Activated CD4-positive, alpha-beta T cell treated with anti-CD3 and anti-CD28 coated beads, Interleukin-2, amount 50 U/mL, for 48 hours (primary cell): Measurements from ENCODE around the gene RABL3.
"Not testable (repeated sequence)": the region's sequence is repeated elsewhere in the genome, so short reads cannot be mapped to it uniquely, and the experiment has no call there.

ENCODE experiments used
- DNase-seq, 2 experiments: peaks; one replicate each; pipeline ENCODE4 v3.0.0-alpha.2; 2020

RABL3 gene, protein sequence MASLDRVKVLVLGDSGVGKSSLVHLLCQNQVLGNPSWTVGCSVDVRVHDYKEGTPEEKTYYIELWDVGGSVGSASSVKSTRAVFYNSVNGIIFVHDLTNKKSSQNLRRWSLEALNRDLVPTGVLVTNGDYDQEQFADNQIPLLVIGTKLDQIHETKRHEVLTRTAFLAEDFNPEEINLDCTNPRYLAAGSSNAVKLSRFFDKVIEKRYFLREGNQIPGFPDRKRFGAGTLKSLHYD

DNA sequence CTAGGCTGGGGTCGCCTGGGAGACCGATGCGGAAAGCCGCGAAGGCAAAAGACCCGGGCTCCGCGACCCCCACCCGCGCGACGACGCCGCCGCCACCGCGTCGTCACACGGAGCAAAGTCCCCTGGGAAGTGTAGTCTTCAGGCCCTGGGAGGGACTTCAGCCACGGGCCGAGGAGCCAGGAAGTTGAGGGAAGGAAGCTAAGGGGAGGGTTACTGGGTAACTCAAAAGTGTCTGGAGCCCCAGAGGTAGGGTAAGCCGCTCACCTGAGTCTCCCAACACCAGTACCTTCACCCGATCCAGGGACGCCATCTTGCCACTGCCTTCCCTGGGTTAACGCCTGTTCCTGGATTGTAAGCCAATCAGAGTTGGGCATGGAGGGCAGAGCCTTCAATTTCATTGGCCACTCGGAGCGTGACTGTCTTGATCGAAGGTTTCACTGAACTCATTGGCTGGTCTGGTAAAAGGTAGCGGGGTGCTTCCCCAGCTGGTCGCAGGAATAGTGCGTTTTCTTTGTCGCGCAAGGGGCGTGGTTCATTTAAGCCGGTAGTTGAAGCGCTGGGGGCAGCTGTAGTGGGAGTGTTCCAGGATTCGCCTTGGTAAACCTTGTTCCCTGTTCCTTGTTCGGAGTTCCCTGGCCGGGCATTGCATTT is at the start of gene RABL3, which contains the start of gene GTF2E1:
TSS of gene RABL3 (minus strand) at position 319 of the 651 bp plus-strand sequence. CDS start at position 310, 9 bp downstream.
TSS of gene GTF2E1 (plus strand) at position 547 of the 651 bp plus-strand sequence. CDS start 7,809 bp downstream, outside the sequence.
- peak; percentile 94 to 96 for DNase-seq

DNA sequence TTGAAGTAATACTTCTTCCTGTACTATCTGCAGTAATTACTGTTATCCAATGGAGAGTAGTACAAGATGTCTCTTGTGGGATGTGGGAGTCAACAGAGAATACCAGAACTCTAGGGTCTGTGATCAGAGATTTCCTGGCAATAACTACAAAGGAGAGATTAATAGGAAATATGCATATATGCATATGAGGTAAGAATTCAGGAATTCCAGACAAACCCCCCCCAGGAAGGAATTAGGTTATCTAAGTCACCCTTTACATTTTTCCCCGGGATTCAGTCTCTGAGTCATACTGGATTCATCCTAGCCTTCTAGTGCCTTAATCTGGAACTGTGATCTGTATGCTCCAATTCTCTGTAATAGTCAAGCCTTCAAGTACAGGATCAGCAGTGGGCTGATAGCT is 49.6 kb upstream of the RABL3 start:
- DNase-seq = no peak

DNA sequence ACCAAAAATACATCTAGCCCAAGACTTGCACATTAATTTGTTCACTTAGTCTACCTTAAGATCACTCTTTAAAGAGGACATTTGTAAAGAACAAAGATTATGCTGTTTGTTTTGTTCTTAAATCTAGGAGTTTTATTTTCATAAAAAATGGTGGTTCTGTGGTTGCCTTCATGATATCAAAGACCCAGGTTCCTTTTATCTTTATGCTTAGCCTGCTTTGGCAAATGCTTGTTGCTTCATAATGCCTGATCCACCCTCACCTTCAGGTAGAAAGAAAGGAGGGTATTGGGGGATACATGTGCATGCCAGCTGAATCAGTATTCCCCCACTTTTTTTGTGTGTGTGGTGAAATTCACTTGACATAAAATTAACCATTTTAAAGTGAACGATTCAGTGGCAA is 48.7 kb upstream of the RABL3 start:
- no peak for DNase-seq

DNA sequence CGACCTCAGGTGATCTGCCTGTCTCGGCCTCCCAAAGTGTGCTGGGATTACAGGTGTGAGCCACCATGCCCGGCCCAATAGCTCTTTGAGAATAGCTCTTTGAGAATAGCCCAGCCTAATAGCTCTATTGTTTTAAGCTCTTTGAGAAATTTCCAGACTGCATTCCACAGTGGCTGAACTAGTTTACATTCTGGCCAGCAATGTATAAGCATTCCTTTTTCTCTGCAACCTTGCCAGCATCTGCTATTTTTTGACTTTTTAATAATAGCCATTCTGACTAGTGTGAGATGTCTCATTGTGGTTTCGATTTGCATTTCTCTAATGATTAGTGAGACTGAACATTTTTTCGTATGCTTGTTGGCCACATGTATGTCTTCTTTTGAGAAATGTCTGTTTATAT is 43.5 kb upstream of the RABL3 start:
- DNase-seq = not testable (repeated sequence)

DNA sequence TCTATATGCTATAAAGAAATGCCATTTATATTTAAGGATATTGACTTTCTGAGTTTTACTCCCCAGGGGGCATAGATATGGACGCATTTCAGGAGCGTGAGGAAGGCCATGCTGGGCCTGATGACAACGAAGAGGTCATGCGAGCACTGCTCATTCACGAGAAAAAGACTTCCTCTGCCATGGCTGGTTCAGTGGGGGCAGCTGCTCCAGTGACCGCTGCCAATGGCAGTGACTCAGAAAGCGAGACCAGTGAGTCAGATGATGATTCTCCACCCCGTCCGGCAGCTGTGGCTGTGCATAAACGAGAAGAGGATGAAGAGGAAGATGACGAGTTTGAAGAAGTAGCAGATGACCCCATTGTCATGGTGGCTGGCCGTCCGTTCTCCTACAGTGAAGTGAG is 38.7 kb upstream of the RABL3 start:
- no peak for DNase-seq

DNA sequence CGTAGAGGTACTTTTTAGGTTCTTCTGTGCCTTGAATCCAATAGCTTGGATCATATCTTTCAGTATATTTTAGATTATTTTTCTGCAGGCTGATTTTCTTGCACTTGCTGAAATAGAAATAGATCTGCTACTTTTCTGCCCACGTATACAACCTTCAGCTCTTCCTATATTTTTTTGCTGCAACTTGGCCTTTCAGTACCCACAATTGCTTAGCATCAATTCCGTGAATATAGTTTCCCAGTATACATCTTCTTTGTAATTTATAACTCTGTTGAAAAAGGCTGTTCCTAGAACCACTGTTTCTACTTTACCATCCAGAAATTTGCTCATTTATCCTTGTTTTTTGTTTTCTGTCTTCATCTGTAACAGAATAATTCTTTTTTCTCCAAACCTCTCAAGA is 36.5 kb upstream of the RABL3 start:
- no peak for DNase-seq

DNA sequence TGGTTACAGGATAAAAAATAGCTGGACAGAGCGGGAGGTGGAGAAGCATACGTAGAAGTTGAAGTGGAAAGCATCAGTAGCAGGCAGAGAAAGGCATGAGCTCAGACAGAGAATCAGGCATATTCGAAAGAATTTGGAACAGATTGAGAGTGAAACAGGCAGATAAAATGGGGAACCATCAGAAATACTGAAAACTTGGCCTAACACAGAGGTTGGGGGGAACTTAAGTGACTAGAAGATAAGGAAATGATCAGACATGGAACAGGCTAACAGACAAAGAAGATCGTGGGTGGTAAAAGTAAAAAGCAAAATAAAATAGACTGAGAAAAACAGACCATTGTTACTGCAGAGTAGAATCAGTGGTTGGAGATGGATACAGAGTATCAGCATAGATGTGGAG is 33.1 kb upstream of the RABL3 start:
- no peak for DNase-seq

DNA sequence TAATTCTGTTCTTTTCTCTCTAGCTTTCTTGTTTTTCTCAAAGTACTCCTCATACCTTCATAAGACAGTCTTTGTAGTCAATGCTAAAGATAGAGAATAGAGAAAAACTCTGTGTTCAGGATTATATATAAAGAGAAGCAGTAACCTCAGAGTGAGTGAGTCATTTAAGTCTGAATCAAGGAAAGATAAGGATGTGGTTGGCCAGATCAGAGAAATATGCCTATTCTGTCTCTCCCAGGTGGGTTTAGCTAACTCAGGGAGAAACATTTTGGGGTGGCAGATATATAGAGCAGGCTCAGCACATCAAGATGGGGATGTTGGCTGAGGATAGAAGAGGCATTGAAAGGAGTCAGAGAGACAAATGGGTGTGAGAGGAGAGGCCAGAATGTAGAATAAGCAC is 31.6 kb upstream of the RABL3 start:
- DNase-seq = no peak

DNA sequence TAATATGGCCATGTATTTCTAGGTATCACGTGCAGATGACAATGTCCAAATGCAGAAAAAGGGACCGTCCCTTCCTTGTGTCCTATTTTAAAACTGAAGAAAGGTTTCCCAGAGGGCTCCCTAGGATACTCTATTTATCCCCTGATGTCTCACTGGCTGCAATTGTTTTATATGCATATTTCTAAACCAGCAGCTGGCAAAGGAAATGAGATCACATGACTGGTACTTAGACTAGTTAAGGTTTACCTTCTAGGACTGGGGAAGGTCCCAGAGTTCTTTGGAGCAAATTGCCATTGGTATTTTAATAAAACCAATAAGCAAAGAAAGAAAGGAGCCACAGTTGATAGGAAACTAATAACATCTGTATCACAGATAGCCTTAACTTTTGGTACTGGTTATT is 29.8 kb upstream of the RABL3 start:
- no peak for DNase-seq

DNA sequence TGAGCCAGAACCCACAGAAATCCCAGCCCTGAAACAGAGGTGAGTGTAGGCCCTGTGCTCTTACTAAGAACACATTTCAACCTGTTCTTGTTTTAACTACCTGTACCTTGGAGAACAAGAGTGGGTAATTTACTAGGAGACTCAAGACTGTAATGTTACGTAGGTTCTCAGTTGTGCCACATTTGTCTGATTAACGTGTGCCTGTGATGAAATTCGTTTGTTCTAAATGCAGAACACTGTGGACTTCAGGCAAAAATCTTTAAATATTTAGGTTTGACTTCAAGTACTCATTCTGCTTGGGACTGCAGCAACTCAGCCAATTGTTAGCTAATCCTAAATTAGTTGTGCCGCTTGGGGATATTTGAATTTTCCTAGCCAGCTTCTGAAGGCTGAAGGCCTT is 28.6 kb upstream of the RABL3 start:
- no peak for DNase-seq

DNA sequence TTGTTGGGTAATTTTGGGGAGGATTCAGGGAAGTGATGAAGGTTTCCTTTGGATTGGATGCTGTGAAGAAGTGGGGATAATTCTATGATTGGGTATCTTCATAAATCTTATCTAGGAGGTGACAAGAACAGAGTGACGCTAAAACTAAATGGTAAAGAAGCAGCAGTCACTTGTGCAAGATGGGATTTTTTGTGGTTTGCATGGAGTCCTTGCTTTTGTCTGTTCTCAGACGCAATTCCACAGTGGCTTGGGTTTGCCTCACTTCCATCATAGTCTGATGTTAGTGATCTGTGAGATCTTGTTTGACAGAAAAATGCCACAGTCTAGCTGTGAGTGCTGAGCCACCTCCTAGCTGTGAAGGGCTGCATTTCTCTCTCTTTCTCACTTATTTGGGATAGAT is 27.1 kb upstream of the RABL3 start:
- no peak for DNase-seq

DNA sequence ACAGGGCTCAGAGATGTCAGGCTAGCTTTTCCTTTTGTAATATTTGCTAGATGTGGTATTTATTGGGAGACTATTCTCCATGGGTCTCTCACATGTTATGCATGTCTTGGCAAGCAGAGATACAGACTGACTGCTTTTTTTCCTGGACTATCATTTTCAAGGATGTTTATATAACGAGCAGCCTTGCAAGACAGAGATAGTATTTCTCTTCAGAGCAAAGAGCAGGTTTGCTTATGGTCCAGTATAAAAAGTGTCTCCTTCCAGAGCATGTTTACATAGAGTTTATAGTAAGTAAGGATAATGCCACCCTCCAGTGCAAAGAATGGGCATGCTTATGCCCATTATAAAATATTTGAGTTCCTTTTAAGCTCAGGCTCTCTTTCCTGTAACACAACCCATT is 24.8 kb upstream of the RABL3 start:
- DNase-seq = no peak

DNA sequence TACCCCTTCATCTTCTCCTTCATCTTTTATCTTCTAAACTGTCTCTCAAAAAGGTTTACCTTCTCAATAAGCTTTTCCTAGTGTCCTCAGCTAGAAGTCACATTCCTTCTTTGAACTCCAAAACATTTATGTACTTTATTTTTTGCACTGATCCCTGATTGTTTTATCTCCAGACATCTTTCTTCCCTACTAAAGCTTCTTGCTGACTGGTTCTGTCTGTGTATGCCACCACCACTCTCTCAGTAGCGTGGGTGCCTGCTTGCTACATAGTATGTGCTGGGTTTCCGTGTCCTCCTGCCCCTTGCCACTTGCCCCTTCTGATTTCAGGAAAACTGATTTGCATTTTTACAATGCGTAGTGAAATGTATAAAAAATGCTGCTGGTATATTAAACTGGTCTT is 24.3 kb upstream of the RABL3 start:
- DNase-seq = no peak

DNA sequence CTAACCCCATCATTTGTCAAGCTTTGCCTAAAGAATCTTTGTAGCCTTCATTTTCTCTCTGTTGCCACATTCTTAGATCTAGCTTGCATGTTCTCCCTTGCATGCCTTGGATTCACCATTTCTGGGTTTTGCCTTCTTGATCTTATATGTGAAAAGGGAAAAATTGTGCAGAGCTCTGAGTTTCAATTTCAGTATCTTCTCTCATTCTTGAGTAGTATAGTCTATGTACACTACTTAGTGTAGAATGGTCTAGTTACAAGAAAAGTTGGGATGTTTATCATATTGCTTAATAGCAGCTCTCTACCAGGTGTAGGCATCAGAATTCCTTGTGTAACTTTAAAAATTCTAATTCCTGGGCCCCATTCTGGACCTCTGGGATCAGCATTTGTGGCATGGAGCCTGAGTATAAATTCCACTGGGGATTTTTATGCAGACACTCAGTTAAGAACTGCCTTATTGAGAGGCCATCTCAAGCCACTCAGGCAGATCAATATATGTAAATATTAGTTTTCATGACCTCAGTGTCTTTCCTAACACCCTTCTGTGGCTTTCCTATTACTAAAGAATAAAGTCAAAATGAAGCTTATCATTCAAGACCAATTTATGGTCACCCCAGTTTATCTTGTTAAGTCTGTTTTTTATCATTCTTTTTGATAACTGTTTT is 23.6 kb upstream of the RABL3 start:
- no peak for DNase-seq

DNA sequence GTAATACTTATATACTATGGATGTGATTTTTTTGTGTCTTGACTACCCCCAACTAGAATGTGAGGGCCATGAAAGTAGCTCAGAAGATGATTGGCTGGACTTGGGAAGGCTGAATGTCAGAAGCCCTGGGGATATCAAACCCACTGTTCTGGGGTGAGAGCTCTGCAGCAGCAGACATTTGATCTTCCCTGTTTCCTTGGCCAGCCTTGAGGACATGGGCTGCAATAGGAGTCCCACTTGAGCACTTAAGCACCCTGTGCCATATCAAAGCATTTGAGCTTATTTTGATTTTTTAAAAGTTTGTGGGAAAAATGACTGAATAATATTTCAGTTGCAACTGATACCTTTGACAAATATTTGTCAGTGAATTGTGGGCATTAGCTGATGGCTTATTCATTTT is 21.9 kb upstream of the RABL3 start:
- DNase-seq = no peak

DNA sequence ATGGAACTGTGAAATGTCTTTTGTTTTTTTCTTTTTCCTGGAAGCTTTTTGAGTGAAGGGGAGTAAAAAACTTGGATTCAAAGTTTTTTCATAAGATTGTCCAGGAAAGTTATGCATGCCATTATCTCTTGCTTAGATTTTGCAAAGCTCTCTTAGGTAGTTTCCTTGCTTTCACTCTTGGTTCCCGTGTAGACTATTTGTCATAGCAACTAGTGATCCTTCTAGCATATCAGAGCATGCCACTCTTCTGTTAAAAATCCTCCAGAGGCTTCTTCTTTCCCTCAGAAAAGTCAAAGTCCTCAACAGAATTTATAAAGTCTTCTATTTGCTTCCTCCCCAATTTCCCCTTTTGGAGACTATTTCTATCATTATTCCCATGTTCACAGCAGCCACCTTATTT is 21.3 kb upstream of the RABL3 start:
- no peak for DNase-seq

DNA sequence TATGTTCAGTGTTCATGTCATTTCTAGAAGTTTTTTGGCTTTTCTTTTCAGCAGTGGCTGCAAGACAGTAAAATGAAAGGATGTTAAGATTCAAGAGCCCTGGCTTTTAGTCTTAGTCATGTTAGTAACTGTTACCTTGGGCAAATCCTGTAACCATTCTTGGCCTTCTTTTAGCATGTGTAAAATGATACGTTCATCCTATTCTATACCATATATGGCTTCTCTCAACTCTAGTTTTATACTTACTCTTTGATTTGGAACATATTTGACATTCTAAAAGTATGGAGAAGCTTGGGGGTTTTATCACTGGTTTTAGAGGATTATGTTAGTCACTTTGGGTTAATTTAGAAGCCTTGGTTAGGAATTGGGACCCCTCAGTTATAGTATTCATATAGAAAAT is 20.3 kb upstream of the RABL3 start:
- no peak for DNase-seq

DNA sequence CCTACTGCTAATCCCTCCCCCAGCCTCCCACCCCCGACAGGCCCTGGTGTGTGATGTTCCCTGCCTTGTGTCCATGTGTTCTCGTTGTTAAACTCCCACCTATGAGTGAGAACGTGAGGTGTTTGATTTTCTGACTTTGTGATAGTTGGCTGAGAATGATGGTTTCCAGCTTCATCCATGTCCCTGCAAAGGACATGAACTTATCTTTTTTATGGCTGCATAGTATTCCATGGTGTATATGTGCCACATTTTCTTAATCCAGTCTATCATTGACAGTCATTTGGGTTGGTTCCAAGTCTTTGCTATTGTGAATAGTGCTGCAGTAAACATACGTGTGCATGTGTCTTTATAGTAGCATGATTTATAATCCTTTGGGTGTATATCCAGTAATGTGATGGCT is 16.2 kb upstream of the RABL3 start:
- not testable (repeated sequence) for DNase-seq

DNA sequence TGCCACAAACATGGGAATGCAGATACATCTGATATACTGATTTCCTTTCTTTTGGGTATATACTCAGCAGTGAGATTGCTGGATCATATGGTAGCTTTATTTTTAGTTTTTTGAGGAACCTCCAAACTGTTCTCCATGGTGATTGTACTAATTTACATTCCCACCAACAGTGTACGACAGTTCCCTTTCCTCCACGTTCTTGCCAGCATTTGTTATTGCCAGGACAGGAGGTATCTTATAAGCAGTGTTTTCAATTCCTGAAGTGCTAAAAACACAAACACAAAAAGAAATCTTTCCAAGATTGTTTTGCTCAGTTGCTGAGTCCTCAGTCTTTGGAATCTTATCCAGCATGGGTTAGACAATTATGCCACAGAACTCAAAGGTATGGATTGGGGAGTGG is 13.7 kb upstream of the RABL3 start:
- no peak for DNase-seq

DNA sequence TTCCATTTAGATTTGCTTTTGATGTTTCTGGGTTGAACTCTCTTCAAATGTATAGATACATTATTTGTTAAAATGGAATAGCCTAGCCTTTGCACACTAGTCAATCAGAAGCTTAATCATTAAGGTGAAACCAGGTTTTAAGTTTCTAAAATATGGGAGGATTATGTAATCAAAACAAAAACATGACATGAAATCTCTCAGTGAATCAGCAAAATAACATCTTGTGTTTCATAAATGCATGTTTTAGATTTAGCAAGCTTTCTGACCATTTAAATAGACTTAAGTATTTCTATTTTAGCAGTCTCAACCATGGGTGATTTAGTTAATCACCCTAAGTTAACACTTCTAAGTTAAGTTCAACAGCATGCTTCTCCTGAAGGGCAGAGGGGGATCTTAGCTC is 11.5 kb upstream of the RABL3 start:
- DNase-seq = no peak

DNA sequence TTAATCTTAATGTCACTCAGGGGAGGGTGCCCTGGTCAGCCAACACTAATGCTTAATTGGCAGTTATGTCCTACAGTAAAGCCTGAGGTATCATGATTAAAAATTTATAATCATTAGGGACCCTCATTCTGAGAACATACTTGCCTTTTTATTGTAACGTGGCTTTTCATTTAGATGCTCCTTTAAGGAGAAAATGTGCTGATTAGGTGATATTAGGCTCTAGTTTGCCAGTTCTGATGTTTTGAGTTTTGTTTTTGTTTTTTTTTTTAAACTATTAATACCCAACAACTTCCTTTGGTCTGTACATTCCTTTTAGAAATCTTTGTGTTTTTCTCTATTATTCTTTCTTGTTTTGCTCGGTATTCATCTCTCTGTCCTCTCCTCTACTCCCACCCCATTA is 10.5 kb upstream of the RABL3 start:
- DNase-seq = no peak

DNA sequence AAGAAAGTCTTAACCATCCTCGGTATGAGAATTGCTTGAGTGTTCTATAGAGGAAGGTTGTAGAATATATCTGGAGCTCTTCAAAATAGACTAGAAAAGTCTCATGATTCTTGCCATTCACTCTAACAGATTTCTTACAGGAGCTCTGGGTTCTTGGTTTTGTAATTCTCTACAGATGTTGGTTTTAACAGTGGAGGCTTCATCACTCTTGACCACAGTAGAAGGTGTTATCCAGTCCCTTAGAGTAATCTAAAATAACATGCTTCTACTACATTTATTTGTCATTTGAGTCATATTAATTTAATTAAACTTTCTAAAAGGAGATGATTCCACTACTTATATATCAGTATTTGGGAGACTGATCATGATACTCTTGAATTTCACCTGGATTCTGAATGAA is 9.9 kb upstream of the RABL3 start:
- no peak for DNase-seq

DNA sequence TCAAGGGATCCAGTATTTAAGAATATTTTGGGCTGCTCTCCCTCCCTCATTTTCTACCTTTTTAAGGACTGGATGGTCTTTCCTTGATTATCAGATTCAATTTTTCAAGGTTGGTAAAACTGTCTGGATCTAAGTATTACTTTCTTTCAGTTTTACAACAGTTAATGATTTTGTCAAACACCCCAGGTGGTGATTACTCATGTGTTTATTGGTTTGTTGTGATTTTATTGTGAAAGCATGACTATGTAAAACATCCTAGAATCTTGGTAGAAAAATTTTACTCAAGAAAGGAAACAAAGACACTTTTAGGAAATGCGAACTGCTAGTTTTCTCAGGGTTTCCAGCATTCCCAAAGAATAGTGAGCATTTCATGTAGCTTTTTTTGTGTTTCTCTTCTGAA is 7.5 kb upstream of the RABL3 start:
- no peak for DNase-seq

DNA sequence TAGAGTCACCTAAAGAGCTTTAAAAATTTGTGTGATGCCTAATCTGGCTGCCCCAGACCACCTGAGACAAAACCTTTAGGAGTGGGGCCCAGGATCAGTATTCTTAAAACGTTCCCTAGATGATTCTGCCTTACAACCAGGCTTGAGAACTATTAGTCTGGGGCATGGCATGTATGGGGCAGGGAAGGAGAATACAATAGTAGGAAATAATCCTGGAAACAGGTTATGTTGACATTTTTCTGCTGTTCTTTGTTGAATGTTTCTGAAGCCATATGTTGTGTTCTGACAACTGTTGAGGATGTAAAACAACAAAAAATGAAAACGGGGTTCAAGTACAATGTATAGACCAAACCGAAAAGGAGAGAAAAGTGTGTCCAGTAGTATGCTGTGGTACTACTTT is 3.1 kb upstream of the RABL3 start:
- DNase-seq = no peak
